Right kidney (tissue), 1 donor: ENCODE data around the gene ATP10B.
A peak's percentile ranks its signal among the peaks of the same experiment; 100 is the strongest.
"Not testable (repeated sequence)": the region's sequence is repeated elsewhere in the genome, so short reads cannot be mapped to it uniquely, and the experiment has no call there.

ENCODE experiments used
- DNase-seq: peaks from one replicate; pipeline ENCODE4 v3.0.0-alpha.2; 2016

The ATP10B gene

DNA sequence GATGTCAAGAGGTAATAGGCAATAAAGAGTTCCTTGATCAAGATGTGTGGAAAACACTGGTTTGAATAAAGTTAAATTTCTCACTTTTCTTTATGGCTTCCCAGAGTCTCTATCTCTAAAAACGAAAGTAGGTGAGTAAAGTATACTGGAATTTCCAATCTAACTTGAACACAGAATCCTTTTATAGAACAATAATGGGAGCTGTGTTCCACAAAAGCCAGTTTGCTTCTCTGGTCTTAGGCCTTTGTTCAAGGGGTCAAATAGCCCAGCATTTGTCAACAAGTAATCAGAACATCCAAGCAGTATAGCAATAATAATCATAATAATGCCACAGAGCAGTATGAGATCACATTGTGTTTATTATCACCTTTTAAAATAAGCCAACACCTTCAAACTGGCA is 20.2 kb downstream of the ATP10B start:
- DNase-seq, result no peak

DNA sequence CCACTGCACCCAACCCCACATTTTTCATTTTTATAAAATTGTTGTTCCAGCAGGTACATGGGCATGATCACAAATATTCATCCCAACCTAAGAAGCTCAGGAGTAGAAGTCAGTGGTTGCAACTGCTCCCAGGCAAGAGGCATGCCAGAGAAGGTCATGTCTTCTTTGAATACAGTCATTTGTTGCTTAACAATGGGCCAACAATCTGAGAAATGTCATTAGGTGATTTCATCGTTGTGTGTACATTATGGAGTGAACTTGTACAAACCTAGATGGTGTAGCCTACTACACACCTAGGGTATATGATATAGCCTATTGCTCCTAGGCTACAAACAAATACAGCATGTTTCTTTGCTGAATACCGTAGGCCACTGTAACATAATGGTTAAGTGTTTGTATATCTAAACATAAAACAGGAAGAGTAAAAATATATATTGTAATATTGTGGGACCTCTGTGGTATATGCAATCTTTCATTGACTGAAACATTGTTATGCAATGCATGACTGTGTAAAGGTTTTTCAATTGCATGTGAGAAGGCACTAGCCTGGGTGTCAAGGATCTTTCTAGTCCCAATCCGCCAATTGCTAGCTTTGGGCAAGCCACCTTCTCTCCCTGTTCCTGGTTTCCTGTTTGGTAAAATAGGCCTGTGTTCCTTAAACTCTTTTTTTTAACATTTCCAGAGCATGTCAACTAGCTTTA is 27.6 kb downstream of the ATP10B start:
- DNase-seq, result no peak

DNA sequence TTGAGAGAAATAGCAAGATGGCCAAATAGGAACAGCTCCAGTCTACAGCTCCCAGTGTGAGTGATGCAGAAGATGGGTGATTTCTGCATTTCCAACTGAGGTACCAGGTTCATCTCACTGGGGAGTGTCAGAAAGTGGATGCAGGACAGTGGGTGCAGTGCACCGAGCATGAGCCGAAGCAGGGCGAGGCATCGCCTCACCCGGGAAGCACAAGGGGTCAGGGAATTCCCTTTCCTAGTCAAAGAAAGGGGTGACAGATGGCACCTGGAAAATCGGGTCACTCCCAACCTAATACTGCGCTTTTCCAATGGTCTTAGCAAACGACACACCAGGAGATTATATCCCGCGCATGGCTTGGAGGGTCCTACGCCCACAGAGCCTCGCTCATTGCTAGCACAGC is 39.0 kb downstream of the ATP10B start:
- not testable (repeated sequence) for DNase-seq

DNA sequence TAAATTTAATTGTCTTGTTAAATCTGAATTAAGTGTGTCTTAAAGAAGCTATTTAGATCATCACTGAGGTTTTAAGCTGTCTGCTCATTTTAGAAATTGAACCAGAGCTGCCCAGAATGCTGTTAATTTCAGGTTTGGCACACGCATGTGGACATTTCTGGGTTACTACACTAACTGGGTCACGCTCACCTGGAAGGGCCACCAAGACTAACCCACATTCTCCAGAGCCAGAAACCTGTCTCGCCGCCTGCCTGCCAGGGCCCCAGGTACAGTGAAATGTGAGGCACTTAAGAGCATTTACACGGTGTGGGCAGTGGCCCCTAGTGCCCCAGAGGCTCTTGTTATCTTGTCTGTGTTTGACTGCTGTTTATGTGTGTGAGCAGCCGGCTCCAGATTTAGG is 46.6 kb downstream of the ATP10B start:
- DNase-seq, result no peak

DNA sequence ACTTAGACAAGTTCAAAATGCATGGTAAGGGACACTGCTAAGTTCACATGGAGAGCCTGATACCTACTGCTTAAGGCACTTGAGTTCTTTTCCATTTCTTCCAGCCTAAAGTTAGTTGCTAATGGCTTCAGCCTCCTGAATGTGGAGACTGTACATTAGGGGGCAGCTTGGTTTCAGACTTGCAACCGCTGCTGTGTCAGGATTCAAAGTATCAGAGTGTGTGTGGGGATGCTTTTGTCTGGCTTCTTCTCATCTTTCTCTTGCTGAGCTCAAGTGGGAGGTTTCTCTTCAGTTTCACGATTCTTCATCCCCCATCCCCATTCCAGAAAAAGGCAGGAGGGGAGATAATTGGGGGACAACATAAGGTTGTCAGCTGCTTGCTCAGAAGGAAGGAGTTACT is 49.4 kb downstream of the ATP10B start:
- DNase-seq, result peak; percentile 5

DNA sequence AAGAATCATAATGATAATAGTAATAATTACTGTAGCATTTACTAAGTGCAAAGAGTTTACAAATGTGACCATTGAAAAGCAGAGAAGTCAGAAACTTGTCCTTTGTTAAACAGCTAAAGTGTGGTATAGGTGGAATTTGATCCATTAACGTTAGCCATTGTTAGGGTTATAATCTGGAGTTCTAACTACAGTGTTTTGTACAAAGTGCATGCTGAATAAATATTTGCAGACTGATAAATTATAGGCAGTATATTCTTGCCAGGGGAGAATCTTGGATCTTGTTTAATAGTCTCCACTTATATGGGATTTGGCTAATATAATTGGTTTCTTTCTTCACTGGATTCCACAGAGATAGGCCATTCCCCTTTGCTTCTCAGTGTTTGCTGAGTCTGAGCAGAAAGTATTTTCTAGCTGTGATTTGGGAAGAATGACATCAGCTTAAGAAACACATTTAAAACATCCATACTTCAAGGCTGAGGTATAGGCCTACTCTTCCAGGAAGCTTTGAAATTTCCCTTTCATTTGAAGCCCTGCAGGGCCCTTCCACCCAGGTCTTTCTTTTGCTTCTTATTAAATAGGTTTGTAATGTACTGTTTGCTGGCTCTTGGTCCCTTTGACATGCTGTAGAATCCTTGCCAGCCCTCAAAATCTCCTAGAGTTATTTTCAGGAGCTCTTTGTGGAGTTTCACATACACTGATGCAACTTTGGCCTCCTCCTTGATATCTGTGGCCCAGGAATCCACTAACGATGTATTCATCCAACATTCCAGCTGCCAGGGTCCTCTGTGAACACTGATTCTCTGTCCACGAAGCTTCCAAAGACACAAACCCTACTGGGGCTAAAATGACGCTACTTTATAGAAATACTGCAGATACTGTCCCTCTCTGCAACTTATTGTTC is 51.4 kb downstream of the ATP10B start:
- no peak for DNase-seq

DNA sequence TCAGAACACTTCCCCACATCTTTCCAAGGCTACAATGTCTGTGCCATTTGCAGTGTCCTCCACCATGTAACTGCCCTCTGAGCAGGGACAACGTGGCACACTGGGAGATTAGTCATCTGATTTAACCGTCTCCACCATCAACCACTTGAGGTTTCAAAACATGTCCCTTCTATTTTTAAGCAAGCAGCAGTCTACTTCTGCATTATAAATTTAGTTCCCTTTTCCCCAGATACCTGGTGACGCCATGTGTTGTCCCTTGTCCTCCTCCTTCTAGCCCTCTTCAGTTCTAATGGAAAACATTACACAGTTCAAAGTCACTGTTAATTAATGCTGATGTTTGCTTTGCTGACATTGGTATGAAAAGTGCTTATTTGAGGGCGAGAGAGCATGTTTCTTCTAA is 52.8 kb downstream of the ATP10B start:
- no peak for DNase-seq

DNA sequence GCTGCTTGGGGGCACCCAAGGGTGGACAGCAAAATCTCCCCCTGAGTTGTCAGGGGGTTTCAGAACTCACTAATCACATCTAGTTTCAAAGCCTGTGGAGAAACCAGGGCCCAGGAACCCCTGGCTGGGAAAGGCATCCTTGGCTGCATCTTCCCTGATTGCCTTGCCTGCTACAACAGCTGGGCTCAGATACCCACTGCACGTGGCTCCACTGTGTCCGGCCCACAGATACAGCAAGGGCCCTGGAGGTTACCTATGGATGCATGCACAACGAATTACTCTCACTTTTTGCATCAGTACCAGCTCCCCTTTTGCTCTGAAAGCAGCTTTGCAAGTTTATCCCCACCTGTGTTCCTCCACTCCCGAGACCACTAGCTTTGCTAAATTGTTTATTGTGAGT is 55.0 kb downstream of the ATP10B start:
- no peak for DNase-seq

DNA sequence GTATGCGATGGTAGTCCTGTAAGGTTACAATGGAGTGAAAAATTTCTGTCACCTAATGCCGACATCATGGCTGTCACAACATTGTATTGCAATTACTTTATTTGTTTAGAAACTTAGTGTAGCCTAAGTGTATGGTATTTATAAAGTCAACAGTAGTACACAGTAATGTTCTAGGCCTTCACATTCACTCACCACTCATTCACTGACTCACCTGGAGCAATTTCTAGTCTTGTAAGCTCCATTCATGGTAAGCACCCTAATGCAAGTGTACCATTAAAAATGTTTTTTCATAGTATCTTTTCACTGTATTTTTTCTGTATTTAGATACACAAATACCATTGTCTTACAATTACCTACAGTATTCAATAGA is 58.5 kb downstream of the ATP10B start:
- no peak for DNase-seq

DNA sequence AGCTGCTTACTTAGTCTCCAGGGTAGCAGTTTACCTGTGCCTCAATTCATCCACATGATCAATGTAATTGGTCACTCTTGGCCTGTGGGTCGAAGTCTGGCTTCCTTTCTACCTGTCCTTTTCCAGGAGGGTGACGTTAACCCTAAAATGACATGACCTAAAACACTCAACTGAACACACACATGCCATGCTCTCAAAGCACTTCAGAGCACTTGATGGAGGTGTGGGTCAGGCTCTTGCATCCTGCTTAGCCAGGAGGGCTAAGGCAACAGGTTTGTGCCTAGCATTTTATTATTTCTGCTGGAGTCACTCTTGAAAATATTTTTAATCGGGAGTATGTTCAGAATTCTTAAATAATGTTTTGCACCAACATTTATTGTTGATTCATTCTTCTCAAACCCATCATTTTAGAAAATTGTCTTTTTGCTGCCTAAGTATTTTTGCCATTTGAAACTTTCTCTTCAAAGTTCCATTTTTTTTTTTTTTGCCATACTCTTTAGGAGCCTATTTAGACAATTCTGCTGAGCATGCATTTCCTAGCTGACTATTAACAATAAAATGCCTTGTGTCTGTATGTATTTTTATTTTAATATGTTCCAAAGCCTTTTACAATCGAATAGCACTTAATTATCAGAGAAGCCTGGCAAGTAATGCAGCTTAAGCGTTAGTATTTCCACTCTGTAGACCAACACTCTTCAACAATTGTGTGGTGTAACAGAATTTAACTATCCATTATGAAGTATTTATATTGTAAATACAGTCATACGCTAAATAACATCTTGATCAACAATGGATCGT is 59.1 kb downstream of the ATP10B start:
- DNase-seq, result no peak

DNA sequence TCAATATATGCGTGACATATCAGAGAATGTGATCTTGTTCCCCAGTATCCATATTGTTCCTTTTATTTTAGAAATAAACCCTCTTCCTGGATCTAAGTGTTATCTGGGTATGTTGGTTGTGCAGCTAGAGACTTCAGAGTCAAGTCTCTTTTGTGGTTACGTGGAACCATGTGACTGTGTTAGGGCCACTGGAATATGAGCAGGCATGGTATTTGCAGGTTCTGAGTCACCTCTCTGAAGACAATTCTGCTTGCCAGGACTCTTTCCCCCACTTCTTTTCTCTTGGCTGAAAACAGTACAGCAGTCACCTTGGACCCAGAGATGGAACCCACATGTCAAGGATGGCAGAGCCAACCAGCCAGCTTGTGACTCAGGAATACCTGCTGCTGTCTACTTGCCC is 59.7 kb downstream of the ATP10B start:
- no peak for DNase-seq

DNA sequence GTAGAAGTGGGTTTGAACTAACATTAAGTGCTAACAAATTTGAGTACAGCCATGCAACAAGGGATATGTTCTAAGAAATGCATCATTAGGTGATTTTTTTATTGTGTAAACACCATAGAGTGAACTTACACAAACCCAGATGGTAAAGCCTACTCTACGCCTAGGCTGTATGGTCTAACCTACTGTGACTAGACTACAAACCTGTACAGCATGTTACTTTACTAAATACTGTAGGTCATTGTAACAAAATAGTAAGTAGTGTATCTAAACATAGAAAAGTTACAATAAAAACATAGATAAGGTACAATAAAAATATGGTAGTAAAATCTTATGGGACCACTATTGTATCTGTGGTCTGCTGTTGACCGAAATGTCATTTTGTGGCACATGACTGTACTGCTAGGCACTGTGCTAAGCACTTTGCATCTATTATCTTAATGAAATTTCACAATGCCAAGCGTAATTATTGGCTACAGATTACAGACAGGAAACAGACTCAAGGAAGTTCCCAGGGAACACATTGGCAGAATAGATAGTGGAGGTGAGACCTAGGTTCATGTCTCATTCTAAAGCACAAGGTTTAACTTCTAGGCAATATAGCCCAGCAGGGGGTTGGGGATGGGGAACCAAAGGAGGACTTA is 62.7 kb downstream of the ATP10B start:
- no peak for DNase-seq

DNA sequence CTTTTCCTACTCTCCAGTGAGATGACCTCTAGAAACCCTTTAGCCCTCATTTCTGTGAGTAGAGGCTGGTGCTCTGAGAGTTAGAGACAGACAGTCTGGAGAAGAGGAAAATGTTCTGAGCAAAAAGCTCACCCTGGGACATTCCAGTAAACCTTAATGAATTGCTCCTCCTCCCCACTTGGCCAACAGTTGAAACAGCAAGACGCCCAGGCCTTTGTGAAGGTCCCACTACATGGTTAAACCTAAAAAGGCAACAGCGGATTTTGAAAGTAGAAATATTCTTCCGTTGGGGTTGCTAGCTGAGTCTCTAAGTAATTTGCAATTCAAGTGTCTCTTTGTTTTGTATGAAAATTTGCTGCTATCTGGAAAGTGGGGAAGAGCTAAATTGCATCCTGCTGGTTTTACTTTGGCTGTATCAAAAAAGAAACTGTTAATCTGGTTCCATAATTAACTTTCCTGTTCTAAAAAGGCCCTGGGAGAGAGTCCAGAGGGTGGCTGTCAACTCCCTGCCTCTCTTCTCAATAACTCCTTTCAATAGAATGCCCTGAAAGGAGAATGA is 63.8 kb downstream of the ATP10B start:
- DNase-seq, result no peak

DNA sequence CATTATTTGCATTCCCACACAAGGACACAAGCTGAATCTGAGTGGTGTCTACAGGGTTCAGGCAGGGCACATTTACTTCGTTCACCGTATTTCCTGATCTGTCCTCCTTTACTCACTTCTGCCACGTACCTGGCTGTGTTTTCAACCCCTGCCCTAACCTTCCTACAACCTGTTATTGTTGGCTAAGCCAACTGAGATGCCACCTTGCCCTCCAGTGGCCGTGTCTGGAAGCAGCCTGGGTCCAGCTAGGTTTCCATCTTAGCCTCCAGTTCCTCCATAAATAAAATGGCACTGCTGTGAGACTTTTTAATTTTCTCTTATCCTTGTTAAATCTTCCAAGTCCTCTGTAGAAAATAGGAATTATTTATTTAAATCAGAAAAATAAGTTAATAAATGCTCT is 64.8 kb downstream of the ATP10B start:
- DNase-seq, result peak; percentile 4

DNA sequence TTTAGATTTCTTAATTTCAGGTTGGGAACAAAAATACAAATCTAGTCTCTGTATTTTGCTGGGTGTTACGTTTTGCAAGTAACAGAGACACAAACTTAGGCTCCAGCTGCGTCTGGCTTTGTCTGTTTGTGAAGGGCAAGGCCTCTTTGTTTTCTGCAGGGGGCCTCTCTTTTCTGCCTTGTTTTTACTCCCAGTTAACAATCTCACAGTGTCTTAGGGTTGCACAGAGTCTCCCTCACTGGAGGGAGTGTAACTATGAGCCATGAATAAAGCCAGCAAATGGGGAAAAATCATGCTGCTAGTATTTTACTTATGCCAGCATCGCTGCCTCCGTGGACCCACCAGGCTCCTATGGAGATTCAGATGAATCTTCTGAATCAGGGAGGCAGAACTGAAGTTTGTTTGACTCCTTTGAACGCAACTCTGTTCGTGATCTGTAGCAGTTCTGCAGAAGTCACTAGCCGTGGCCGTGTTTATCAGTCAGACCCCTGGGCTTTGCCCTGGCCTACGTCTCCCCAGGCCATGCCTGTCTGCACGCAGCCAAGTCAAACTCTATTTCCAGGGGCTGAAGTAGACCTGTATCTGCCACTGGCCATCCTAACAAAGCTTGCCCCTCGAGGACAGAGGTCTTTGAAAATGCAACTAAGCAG is 77.2 kb downstream of the ATP10B start:
- peak; percentile 6 for DNase-seq

DNA sequence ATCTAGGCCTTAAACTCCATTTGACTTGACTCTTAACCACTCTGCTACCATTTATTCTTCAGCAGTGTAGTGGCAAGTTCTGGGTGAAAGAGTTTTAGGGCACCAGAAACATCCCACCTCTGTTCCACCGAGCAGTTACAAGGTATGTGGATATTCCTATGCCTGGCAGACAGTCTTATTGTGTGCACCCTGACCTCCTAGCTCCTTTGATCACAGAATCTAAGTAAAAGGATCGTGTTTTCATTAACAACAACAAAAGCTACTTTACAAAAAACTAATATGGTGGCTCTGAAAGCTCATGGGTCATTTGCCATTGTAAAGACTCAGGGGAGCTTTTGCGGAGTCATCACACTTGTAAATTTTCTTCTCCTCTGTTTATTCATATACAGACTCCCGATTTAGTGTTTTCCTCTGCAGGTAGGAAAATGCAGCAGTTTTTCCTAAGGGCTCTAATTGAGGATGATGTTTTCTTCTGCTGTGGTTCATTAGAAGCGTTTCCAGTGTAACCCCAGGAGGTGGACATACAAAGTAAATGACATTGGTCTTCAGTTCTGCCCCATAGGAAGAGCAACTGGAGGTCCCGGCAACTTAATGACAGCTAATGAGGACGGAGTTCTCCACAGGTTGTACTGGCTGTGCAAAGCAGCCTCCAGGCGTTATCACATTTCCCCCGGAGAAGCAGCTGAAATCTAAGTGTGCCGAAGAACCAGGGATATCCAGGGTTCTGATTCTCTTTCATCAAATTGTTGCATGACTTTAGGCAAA is 78.2 kb downstream of the ATP10B start:
- peak; percentile 15 for DNase-seq

DNA sequence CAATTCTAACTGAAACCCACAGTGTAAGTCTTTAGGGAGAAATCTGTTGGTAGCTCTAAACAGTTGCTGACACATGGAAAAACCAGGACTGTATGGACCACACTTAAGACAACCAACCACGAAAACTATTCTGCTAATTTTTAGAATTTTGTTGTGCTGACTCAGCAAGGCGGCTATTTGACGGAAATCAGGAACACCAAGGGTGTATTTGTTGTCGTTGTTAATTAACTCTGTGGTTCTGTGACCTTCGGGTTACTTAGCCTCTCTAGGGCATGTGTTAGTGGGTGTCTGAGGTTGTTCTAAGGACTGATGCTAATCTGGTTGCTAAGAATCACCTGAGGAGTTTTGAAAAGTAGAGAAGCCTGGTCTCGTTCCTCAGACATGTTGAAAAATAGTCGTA is 79.2 kb downstream of the ATP10B start:
- DNase-seq, result no peak

DNA sequence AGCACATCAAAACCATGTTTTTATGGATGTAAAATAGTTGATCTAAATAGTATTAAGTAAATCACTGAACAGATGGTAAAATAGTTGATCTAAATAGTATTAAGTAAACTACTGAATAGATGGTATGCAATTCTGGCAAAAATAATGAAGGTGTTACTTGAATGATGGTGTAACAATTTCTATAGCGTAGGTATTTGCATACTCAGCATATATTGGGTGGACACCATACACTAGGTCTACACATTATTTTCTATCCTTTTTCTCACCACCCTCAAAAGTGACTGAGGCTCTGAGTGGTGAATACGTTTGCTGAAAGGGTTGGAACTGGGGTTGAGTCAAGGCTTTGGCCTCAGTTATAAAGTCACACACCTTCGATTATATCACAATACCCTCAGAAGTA is 81.3 kb downstream of the ATP10B start:
- no peak for DNase-seq

DNA sequence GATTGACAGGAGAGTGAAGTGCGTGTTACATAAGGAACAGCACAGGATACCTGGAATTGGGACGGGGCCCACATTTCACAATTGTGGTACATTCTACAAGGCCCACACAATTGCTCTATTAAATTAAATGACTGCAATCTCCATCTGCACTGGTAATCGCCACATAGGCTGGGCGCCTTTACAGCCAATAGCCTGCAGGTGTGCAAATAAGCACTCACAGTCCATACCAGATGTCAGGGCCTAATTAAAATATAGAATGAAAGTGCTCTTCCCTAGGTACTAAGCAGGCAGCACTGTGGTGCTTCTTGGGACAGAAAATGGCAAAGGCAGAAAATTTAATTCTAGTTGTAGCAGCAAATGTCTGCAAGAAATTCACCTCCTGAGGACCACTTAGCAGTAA is 82.7 kb downstream of the ATP10B start:
- DNase-seq, result no peak

DNA sequence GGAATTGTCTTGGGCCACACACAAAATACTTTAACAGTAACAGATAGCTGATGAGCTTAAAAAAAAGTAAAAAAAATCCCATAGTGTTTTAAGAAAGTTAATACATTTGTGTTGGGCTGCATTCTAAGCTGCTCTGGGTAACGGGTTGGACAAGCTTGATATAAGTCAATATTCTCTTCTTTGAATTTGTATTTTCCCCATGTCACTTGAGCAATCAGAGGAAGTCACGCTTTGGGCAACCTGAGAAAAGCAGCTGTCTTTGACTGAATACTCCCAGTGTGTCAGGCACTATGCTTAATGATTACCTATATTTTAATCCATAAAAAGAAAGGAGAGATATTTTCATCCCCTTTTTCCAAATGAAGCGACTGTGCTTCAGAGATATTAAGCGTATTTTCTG is 84.9 kb downstream of the ATP10B start:
- DNase-seq, result no peak

DNA sequence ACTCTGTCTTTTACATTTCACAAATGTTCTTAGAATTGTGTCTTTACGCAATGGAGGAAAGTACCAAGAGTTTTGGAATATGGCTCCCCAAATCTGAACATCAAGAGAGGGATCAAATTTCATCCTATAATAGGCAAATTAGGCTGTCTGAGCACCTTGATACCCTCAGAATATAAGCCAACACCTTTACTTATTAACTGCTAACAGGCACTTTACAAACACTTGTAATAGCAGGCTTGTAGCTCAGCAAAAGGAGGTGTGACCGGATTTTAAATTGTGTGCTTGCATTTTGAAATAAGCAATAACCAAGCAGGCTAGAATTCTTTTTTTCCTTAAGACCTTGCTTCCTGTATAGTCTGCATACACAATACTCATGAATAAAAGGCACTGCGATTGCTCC is 92.0 kb downstream of the ATP10B start:
- no peak for DNase-seq
